Measurements from ENCODE around the gene GABBR2.

Gene GABBR2

DNA sequence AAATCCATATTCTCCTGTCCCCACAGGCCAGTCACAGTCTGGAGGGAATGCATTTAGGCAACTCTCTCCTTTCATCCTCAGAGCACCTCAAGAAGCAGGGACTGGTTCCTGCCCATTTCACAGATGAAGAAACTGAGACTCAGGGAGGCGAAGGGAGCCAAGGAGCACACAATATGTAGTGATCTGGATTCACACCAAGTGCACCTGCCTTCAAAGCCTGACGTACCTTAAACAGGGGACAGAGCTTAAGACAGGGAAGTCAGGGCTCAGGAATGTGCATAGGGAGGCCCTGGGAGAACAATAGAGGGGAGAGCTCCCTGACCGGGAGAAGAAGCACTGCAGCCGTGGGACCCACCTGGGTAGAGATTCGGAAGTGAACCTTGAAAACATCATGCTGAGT lies 83.0 kb downstream of the GABBR2 start:
- DNase-seq: no peak

DNA sequence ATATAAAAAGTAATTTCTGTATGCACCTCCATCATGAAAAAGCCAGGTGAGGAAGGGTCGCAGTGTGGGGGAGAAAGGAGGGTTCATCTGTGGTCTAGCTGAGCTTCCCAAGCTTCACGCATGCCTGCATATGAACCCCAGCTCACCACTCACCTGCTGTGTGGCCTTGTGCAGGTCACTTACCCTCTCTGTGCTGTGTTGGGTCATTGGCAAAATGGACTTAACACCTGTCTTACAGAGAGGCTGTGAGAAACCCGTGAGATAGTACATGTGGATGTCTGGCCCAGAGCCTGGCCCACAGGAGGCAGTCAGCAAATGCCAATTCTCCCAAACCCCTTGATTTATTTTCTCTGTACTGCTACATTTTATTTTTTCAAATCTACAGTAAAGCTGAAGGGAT lies 88.9 kb downstream of the GABBR2 start:
- DNase-seq: no peak

DNA sequence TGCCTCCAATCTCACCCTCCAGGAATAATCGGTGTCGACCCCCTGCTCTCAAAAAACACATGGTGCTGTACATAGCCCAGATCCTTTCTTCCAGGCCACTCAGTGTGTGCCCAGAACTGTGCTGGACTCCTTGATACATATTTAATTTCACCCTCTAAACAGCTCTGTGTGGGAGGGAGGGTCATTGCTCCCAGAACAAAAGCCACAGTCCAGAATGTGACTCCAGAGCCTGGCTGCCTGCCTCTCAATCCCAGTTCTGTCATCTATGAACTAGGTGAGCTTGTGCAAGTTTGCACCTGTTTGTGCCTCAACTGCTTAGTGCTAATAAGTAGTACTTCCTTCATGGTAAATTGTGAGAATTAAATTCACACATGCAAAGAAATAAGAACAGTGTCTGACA lies 93.1 kb downstream of the GABBR2 start:
- no peak for DNase-seq

DNA sequence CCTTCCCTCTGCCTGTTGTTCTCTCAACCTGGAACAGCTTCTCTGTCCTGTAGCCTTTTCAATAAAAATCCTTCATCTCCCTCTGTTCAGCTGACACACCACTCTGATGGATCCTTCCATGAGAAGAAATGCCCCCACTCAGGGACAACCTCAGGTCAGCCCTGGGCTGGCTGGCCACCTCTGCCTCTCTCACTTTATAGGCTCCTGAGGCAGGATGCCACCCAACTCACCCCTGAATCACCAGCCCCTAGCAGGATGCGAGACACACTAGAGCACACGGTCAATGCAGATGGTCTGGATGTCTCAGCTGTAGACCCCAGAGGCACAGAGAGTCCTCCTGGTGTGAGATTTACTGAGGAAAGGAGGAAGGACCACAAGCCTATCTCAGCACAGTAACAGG lies 93.8 kb downstream of the GABBR2 start:
- DNase-seq: no peak

DNA sequence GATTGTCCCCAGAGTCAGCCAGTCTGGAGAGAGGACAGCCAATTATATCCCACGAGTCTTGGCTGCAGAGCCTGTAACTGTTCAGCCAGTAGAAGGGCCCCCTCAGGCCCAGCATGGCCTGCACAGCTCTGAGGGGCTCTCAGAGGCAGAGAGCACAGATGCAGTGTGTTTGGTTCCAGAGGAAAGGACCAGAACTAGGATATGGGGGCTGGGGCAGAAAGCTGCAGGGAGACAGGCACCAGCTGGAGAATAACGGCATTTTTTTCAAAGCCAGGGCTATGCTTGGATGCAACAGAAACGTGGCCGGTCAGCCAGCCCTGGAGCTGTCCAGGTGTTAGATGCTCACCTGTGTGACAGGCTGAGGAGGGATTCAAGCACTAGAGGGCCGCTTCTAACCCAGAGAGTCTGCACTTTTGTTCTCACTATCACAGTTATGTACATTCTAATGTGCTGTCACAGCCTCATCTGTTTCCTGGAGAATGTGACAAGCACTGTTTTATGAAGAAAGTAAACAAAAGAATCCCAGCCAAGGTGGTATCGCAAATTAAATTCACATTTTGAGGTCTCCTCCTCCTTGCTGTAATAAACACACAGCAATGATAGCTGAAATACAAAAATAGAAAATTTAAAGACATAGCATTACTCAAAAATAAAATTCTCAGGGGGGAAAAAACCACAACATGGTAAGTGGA lies 96.5 kb downstream of the GABBR2 start:
- no peak for DNase-seq

DNA sequence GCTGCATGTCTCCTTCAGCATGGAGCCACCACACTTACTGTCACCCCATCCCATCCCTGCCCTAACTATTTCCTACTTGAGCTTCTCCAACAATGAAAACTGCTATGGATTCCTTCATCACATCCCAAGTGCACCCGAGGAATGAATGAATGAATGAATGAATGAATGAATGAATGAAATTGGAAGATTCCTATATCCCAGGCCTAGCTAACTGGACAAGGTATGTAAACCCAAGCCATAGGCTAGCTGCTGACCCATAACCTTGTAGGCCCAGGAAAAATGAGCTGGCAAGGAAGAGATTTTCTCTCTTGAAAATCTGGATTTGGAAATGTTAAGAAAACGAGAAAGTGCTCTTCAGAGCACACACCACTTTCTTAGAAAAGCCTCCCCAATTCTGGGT lies 97.4 kb downstream of the GABBR2 start:
- no peak for DNase-seq

DNA sequence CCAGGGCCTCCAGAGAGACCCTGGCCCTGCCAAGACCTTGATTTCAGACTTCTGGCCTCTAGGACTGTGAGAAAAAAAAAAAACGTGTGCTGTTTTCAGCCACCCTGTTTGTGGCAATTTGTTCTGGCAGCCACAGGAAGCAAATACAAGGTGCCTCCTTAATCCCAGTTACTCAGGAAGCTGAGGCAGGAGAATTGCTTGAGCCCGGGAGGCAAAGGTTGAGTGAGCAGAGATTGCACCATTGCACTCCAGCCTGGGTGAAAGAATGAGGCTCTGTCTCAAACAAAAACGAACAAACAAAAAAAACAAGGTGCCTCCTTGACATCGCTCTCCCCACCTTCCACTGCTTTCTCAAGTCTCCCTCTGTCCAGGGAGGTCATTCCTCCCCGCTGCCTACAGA lies 98.0 kb downstream of the GABBR2 start:
- no peak for DNase-seq

DNA sequence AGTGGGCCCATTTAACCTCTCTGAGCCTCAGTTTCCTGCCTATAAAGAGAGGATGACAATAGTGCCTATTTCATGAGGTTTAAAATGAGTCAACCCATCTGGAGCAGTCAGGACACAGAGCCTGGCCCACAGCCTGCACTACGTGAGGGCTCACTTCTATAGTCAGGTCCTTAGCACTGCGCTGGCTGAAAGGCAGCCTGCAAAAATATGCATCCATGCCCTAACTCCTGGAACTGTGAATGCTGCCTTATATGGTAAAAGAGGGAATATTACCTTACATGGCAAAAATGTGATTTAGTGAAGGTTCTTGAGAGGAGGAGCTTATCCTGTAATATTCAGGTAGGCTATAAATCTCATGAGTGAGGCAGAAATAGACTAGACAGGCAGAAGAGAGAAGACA lies 98.5 kb downstream of the GABBR2 start:
- no peak for DNase-seq

DNA sequence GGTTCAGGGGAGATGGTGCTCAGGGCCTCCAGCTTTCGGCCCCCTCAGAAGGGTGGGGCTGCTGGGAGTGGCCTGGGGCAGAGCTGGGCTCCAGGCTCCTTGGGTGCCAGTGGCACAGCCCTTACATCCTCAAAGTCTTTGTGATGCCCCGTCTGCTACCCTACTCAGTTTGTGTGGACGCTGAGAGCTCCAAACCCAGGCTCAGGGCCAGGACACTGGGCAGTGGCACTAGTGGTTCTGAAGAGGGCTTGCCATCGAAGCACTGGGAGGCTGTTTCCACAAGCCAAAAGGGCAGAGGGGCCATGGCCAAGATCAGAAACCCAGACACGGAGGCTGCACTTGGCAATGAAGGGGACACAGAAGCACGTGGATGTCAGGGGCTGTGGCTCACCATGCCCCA lies 99.1 kb downstream of the GABBR2 start:
- no peak for DNase-seq

DNA sequence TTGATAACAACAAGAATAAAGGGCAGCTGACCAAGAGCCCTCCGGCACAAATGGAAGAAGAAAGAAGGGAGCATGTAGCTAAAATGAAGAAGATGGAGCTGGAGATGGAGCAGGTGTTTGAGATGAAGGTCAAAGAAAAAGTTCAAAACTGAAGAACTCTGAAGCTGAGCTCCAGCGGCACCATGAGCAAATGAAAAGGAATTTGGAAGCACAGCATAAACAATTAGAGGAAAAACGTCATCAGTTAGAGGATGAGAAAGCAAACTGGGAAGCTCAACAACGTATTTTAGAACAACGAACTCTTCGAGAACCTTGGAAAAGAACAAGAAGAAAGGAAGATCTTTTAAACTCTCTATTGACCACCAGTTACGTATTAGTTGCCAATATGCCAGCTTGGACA lies 100.9 kb downstream of the GABBR2 start:
- no peak for DNase-seq

DNA sequence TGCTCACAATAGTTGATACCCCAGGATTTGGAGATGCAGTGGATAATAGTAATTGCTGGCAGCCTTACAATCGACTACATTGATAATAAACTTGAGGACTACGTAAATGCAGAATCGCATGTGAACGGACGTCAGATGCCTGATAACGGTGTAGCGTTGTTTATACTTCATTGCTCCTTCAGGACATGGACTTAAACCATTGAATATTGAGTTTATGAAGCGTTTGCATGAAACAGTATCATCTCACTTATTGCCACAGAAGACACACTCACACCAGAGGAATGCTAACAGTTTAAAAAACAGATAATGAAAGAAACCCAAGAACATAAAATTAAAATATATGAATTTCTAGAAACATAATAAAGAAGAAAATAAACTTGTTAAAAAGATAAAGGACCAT lies 101.6 kb downstream of the GABBR2 start:
- no peak for DNase-seq

DNA sequence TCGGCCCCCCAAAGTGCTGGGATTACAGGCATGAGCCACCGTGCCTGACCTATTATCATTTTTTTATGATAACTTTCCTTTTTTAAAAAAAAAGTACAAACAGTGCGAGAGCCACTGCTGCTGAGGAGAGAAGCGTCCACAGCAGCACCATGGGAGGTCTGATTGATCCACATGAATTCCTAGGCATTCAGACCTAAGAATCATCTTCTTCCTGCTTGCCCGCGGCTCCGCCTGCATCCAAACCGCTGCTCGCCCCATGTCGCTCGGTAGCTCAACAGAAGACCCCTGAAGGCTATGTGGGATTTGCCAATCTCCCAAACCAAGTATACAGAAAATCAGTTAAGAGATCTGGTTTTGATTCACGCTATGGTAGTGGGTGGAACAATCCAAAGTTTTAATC lies 102.0 kb downstream of the GABBR2 start:
- no peak for DNase-seq

DNA sequence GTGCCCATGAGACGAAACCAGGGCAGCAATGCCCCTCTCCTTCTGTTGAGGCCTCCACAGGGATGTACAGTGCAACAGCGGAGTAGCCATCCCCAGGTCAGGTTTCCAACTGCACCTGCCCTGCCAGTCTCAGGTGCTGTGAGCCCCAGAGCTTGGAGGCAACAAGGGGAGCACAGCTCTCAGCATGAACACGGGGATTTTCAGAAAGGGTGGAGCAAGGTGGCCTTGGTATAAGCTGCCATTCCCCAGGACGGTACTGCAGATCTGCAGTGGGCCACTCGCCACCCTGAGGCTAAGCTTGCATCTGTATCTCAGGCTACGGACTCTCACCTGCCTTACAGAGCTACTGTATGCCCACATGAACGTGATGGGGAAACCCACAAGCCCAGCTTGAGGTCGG lies 103.6 kb downstream of the GABBR2 start:
- DNase-seq: no peak

DNA sequence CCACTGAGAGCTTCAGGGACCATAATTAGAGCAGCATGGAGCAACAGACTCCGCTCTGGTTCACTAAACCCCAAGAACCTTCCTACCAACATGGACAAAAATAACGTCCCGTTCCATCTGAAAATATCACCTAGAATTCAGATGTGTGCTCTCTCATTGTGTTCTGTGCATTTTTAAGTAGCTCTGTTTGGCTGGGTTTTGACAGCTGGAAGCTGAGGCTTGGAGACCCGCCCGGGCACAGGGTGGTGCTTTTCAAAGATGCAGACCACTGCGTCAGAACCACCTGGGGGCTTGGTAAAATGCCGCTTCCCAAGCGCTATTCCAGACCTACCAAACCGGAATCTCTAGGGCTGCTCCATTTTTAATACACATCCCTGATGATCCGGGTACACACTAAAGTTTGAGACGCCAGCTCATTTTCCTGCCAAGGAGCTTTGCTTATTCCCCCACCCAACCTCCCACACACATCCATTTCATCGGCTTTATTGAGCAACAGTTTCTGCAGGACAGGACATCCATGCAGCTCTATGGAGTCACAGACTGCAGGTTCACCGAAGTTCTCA lies 104.8 kb downstream of the GABBR2 start:
- DNase-seq: no peak

DNA sequence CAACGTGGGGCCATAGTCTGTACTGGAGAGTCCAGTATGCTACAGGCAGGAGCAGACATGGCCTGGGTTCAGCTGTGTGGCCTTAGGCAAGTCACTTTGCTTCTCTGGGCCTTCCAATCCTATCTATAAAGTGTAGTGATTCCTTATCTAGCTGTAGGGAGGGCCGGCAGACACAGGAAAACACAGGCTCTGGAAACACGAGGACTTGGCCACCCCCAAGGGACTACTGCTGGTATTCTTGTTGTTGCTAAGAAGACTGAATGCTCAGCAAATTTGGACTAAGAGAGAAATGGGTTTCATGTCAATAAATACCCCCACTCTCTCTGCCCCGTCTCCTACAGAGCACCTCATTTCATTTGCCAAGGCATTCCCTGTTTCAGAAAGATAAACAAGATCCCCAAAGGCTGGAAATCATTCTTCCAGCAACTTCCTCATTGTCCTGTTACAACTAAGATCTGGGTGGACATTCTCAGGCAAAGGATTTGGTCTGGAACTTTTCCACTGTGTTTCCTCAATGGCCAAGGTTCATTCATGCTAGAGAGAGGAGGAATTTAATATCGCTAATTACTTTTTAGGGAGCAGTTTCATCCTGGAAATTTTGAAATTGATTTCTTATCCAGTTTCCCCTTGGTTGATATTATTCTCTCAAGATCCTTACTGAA lies 105.8 kb downstream of the GABBR2 start:
- DNase-seq: no peak

DNA sequence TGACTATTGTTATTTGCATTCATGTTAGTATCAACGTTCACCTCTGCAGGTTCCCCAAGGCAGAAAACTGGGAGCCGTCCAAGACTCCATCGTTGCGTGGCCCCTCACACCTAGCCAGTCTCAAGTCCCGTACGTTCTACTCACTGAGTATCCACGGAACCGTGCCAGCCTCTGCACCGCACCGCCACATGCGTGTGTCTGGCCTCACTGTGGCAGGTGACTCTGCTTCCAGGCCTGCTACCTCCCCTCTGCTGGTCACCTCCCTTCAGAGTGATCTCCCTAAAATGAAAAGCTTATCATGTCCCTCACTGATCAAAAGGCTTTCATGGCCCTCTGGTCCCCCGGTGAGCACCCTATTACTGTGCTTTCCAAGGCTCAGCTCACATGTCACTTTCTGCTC lies 108.1 kb downstream of the GABBR2 start:
- no peak for DNase-seq

DNA sequence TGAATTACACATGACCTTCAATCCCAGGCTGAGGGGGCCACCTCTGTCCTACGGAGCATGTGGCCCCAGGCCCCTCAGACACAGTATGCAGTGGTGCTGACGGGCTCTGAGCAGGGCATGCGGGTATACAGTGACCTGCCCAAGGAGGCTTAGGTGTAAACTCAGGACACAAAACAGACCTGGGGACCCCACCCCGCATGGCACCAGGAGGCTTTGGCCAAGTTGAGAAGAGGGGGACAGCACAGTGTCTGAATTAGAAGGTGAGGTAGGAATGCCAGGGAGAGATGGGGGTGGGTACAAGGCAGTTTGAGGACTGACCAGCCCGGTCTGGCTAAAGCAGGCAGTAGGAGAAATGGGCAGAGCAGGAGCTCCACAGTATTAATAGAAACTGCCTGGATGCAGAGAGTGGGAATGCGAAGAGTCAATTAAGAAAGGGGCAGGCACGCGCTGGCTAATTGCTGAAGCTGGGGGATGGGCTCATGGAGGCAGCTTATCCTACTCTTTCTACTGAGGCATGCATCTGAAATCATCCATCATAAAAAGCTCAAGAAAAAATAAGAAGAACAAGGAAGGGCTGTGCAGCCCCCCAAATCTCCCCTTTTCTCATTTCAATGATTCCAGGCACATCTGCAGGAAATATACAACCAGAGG lies 109.0 kb downstream of the GABBR2 start:
- DNase-seq: no peak

DNA sequence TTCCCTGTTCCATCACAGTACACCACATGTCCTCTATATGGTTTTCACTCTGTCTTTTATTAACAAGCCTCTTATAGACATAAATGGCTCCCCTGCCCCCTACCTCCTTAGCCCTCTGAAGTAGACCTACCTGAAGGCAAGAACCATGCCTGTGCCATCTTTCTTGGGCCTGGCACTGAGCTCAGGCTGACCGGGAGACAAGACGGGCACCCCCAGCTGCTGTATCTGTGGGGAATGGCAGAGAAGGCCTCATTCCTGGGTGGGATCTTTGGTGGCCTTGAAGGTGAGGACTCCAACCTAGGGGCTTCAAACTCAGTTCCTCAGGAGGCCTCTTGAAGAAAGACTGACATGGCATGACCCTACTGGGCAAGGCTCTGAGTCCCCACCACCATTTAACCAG lies 109.9 kb downstream of the GABBR2 start:
- no peak for DNase-seq

DNA sequence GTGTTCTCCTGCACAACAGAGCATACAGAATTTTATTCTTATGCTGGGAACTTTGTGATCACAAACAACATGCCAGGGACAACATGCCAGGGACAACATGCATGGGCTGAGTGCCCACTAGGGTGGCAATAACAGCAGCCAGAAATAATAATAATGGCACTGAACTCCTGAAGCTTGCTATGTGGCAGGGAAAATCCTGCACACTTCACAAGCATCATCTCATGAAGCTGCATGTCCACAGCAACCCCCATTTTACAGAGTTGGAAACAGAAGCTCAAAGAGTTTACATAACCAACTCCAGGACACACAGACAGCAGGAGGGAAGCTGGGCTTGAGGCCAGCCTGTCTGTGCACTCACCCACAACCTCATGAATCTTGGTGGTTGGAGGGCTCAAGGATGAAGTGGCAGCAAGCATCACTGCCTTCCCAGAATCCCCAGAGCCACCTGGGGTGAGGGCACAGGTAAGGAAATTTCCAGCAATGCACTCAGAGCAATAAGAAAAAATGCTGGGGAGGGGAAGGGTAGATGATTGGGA lies 111.4 kb downstream of the GABBR2 start:
- no peak for DNase-seq

DNA sequence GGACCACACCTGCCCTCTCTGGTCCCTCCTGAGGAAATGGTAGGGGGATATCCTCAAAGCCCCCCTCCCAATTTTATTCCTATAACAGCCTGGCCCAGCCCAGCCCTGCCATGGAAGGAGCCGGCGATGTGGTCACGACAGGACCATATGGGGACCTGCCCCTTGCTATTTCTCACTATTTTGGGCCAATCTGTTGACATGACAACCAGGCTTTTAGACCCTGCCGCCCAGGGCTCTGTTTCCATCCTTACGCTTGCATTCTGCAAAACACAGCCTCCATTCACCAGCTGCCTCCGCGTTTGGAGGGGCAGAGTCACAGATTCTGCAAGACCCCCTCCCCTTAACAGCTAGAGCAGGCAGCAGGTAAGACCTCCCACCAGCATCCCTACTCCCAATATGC lies 112.2 kb downstream of the GABBR2 start:
- DNase-seq: no peak

DNA sequence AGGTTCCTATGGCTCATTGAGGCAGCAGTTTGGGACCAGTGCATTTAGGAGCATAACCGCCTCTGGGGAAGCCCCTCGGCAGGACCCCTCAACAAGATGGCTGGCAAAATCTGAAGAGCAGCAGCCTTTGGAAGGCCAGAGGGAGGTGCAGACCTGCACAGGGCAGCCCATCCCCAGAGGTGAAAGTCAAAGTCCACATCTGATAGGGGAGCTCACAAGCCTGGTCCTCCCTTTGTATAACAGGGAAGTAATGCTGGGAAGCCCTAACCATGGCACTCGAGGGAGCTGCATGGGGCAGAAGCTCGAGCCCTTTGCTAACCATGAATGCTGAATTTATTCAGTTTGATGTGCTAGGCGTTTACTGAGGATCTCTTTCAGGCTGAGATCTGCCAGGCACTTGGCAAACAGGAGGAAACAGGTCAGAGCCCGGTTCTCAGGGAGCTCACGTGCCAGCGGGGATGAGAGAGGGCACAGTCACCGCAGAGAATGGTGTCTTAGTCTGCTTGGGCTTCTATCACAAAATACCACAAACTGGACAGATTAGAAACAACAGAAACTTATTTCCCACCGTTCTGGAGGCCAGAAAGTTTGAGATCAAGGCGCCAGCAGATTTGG lies 114.1 kb downstream of the GABBR2 start:
- no peak for DNase-seq

DNA sequence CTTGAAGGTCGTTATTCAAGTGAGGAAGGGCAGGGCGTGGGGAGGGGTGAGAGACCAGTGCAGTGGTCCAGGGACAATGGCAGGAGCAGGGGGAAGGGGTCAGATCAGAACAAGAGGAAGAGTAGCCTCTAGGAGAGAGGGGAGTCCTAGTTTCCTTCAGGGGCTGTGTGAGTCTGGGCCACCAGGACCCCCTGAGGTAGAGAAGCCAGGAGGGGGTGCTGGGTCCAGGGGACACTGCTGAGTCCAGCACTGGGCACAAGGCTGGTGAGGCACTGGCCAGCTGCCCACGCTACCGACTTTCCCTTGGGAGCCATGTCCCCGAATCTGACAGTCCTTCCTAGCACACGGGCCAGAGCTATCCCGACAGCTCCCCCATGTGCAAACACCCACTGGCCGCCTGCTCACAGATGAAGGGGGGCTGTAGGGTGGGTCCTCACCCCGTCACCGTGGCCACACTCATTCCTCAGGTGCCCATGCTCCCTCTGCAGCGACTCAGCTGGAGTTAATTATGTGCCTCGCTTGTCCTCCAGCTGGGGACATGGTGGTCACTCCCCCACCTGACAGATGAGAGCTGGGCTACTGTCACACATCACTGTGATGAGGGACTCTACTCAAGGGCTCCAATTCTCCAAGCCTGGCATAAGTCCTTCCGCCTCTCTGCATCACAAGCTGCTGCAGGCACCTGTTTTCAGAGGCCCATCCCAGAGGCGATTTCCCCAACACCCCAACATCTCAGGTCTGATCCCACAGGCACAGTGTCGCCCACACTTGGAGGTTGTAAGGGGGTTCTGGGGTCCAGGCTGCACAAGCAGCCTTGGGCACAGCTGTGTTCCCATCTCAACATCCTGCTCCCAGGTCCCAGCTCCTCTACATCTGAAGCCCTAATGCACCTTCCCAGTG lies 115.1 kb downstream of the GABBR2 start:
- DNase-seq: no peak
